GM23248 (cell line): ENCODE data around the gene FBXO39.

Source experiments
- EZH2 ChIP-seq: fragments of 200-600 bp; sonication (generic); IDR thresholded peaks from 2 replicates; pipeline ENCODE4 v1.6.1; 2018; ENCODE audit warnings: antibody characterized with exemption, mild to moderate bottlenecking; ENCODE audit not compliant: insufficient read depth, poor library complexity, severe bottlenecking
- EZH2phosphoT487 ChIP-seq: fragments of 200-600 bp; sonication (generic); IDR thresholded peaks from 2 replicates; pipeline ENCODE4 v1.6.1; 2018; ENCODE audit warnings: antibody characterized with exemption, moderate library complexity, mild to moderate bottlenecking, low read depth; ENCODE audit not compliant: insufficient read depth

- TF ChIP-seq EZH2phosphoT487, result no peak
- TF ChIP-seq EZH2, result no peak
Observed at GRCh38 chr17:6796017-6796886, 20.2 kb downstream of the FBXO39 start.
